IPS-11a (cell line): ENCODE data around the gene ROBO2.

ENCODE experiments used
- H3K4me3 ChIP-seq: one replicate; pipeline ENCODE4 v1.5.1; 2013; ENCODE audit warnings: low read depth, low read length, control low read depth

The ROBO2 gene

GRCh38 chr3:77466562-77467115, 426.7 kb downstream of the ROBO2 start:
- no peak overlapping the region for H3K4me3 ChIP-seq

- H3K4me3 ChIP-seq, result no peak overlapping the region
Observed at GRCh38 chr3:77467702-77468625, 428.1 kb downstream of the ROBO2 start.

- H3K4me3 ChIP-seq, result no peak overlapping the region
Observed at GRCh38 chr3:77468626-77469020, 428.7 kb downstream of the ROBO2 start.

- H3K4me3 ChIP-seq, result no peak overlapping the region
Observed at GRCh38 chr3:77475507-77475906, 435.6 kb downstream of the ROBO2 start.

GRCh38 chr3:77479021-77479420, 439.1 kb downstream of the ROBO2 start:
- H3K4me3 ChIP-seq, result no peak overlapping the region

- no peak overlapping the region for H3K4me3 ChIP-seq
Observed at GRCh38 chr3:77489216-77489615, 449.3 kb downstream of the ROBO2 start.

- no peak overlapping the region for H3K4me3 ChIP-seq
Observed at GRCh38 chr3:77491961-77492360, 452.1 kb downstream of the ROBO2 start.

- H3K4me3 ChIP-seq, result no peak overlapping the region
Observed at GRCh38 chr3:77500721-77501120, 460.8 kb downstream of the ROBO2 start.

GRCh38 chr3:77506384-77506783, 466.5 kb downstream of the ROBO2 start:
- no peak overlapping the region for H3K4me3 ChIP-seq

GRCh38 chr3:77513542-77513941, 473.6 kb downstream of the ROBO2 start:
- H3K4me3 ChIP-seq, result no peak overlapping the region

GRCh38 chr3:77514766-77515165, 474.9 kb downstream of the ROBO2 start:
- no peak overlapping the region for H3K4me3 ChIP-seq

- H3K4me3 ChIP-seq, result no peak overlapping the region
Observed at GRCh38 chr3:77524463-77524862, 484.6 kb downstream of the ROBO2 start.

GRCh38 chr3:77524946-77525682, 485.2 kb downstream of the ROBO2 start:
- no peak overlapping the region for H3K4me3 ChIP-seq

GRCh38 chr3:77526573-77527113, 486.7 kb downstream of the ROBO2 start:
- H3K4me3 ChIP-seq, result no peak overlapping the region

GRCh38 chr3:77529522-77529921, 489.6 kb downstream of the ROBO2 start:
- no peak overlapping the region for H3K4me3 ChIP-seq

GRCh38 chr3:77530870-77531269, 491.0 kb downstream of the ROBO2 start:
- no peak overlapping the region for H3K4me3 ChIP-seq

- no peak overlapping the region for H3K4me3 ChIP-seq
Observed at GRCh38 chr3:77535116-77535515, 495.2 kb downstream of the ROBO2 start.

- H3K4me3 ChIP-seq, result no peak overlapping the region
Observed at GRCh38 chr3:77536038-77536775, 496.3 kb downstream of the ROBO2 start.

- H3K4me3 ChIP-seq, result no peak overlapping the region
Observed at GRCh38 chr3:77539014-77539413, 499.1 kb downstream of the ROBO2 start.

GRCh38 chr3:77539677-77540076, 499.8 kb downstream of the ROBO2 start:
- H3K4me3 ChIP-seq, result no peak overlapping the region
